IPS DF 6.9 (cell line): ENCODE measurements around the gene MCM9.
"Not testable (repeated sequence)": the region's sequence is repeated elsewhere in the genome, so short reads cannot be mapped to it uniquely, and the experiment has no call there.

Experiments
- DNase-seq: peaks from one replicate; pipeline ENCODE4 v3.0.0-alpha.2; 2013; ENCODE audit warnings: low read depth, low spot score
- H3K27ac ChIP-seq: one replicate; pipeline ENCODE4 v1.5.1; 2013; ENCODE audit warnings: low read length, control low read depth
- H3K27me3 ChIP-seq: 2 replicates; pipeline ENCODE4 v1.6.1; 2013; ENCODE audit warnings: mild to moderate bottlenecking, low read length; ENCODE audit not compliant: control insufficient read depth, insufficient read depth
- H3K36me3 ChIP-seq: 2 replicates; pipeline ENCODE4 v1.6.1; 2013; ENCODE audit warnings: low read length; ENCODE audit not compliant: control insufficient read depth, insufficient read depth
- H3K4me1 ChIP-seq: 2 replicates; pipeline ENCODE4 v1.6.1; 2013; ENCODE audit warnings: low read length; ENCODE audit not compliant: control insufficient read depth, insufficient read depth
- H3K4me3 ChIP-seq: 2 replicates; pipeline ENCODE4 v1.5.1; 2013; ENCODE audit warnings: mild to moderate bottlenecking, low read length
- H3K9me3 ChIP-seq: 2 replicates; pipeline ENCODE4 v1.6.1; 2013; ENCODE audit warnings: low read length, inconsistent platforms; ENCODE audit not compliant: control insufficient read depth, insufficient read depth
- WGBS: extraction: QIAGEN DNeasy Blood & Tissue Kit; methylation state at CpG from one replicate; pipeline ENCODE4 v1.1.7; 2013; ENCODE audit warnings: mixed read lengths, missing lambda C conversion rate; ENCODE audit not compliant: insufficient read length, insufficient coverage; 5-methylcytosine and 5-hydroxymethylcytosine counted together

Gene MCM9

GRCh38 chr6:118869350-118869749 is 65.6 kb downstream of the MCM9 start:
- DNase-seq, result no peak
- Histone ChIP-seq H3K9me3 (no peaks in the 10 kb centered on the region), H3K4me3 (no peak overlapping the region), H3K4me1 (no peaks in the 10 kb centered on the region), H3K27me3 (no peaks in the 10 kb centered on the region), H3K36me3 (no peaks in the 10 kb centered on the region), H3K27ac (no peak overlapping the region)
- no CpG with 5 or more reads among the region's 2 CpGs for WGBS

GRCh38 chr6:118868901-118869300 is 66.1 kb downstream of the MCM9 start:
- not testable (repeated sequence) for H3K9me3 ChIP-seq, DNase-seq, H3K36me3 ChIP-seq, H3K27me3 ChIP-seq, H3K27ac ChIP-seq, H3K4me3 ChIP-seq, H3K4me1 ChIP-seq
- WGBS, result no CpG with 5 or more reads among the region's 2 CpGs

- no peaks in the 10 kb centered on the region for H3K36me3 ChIP-seq
- no peak overlapping the region for H3K4me3 ChIP-seq
- H3K27me3 ChIP-seq, result no peaks in the 10 kb centered on the region
- no peak overlapping the region for H3K27ac ChIP-seq
- H3K4me1 ChIP-seq, result no peaks in the 10 kb centered on the region
- no CpG with 5 or more reads among the region's 4 CpGs for WGBS
- DNase-seq, result no peak
- H3K9me3 ChIP-seq, result no peaks in the 10 kb centered on the region
These were observed 67.8 kb downstream of the MCM9 start for GRCh38 chr6:118867181-118867580.

- Histone ChIP-seq H3K36me3 (no peaks in the 10 kb centered on the region), H3K4me1 (no peaks in the 10 kb centered on the region), H3K27me3 (no peaks in the 10 kb centered on the region), H3K27ac (no peak overlapping the region), H3K4me3 (no peak overlapping the region), H3K9me3 (no peaks in the 10 kb centered on the region)
- DNase-seq, result no peak
- no CpG with 5 or more reads among the region's 2 CpGs for WGBS
These were observed 69.9 kb downstream of the MCM9 start for GRCh38 chr6:118865100-118865391.

- Histone ChIP-seq H3K27ac (no peak overlapping the region), H3K27me3 (no peaks in the 10 kb centered on the region), H3K4me1 (no peaks in the 10 kb centered on the region), H3K36me3 (no peaks in the 10 kb centered on the region), H3K4me3 (no peak overlapping the region), H3K9me3 (no peaks in the 10 kb centered on the region)
- no CpG with 5 or more reads among the region's 7 CpGs for WGBS
- DNase-seq, result no peak
These were observed 70.4 kb downstream of the MCM9 start for GRCh38 chr6:118864341-118865099.

GRCh38 chr6:118862443-118862842 is 72.5 kb downstream of the MCM9 start:
- Histone ChIP-seq H3K27ac (no peak overlapping the region), H3K36me3 (no peaks in the 10 kb centered on the region)

GRCh38 chr6:118860880-118861279 is 74.1 kb downstream of the MCM9 start:
- Histone ChIP-seq H3K36me3 (no peaks in the 10 kb centered on the region), H3K4me3 (no peak overlapping the region), H3K27me3 (no peaks in the 10 kb centered on the region), H3K9me3 (no peaks in the 10 kb centered on the region), H3K4me1 (no peaks in the 10 kb centered on the region), H3K27ac (no peak overlapping the region)
- DNase-seq, result no peak
- WGBS, result no CpG with 5 or more reads among the region's 10 CpGs

More at GRCh38 chr6:118862443-118862842, 72.5 kb downstream of the MCM9 start:
- no CpG with 5 or more reads among the region's 4 CpGs for WGBS
- no peaks in the 10 kb centered on the region for H3K4me1 ChIP-seq
- H3K9me3 ChIP-seq, result no peaks in the 10 kb centered on the region
- H3K4me3 ChIP-seq, result no peak overlapping the region
- no peak for DNase-seq
- H3K27me3 ChIP-seq, result no peaks in the 10 kb centered on the region

GRCh38 chr6:118860363-118860762 is 74.6 kb downstream of the MCM9 start:
- no CpG with 5 or more reads among the region's 1 CpG for WGBS
- Histone ChIP-seq H3K27ac (no peak overlapping the region), H3K4me1 (no peaks in the 10 kb centered on the region), H3K9me3 (no peaks in the 10 kb centered on the region), H3K36me3 (no peaks in the 10 kb centered on the region), H3K4me3 (no peak overlapping the region), H3K27me3 (no peaks in the 10 kb centered on the region)
- no peak for DNase-seq

GRCh38 chr6:118859517-118860064 is 75.4 kb downstream of the MCM9 start:
- Histone ChIP-seq H3K36me3 (no peaks in the 10 kb centered on the region), H3K4me3 (no peak overlapping the region), H3K27me3 (no peaks in the 10 kb centered on the region), H3K27ac (no peak overlapping the region), H3K9me3 (no peaks in the 10 kb centered on the region), H3K4me1 (no peaks in the 10 kb centered on the region)
- no peak for DNase-seq
- WGBS, result no CpG with 5 or more reads among the region's 3 CpGs

GRCh38 chr6:118856301-118856700 is 78.7 kb downstream of the MCM9 start:
- Histone ChIP-seq H3K27me3 (no peaks in the 10 kb centered on the region), H3K27ac (no peak overlapping the region), H3K36me3 (no peaks in the 10 kb centered on the region), H3K4me3 (no peak overlapping the region), H3K4me1 (no peaks in the 10 kb centered on the region), H3K9me3 (no peaks in the 10 kb centered on the region)
- DNase-seq, result no peak
- no CpG with 5 or more reads among the region's 4 CpGs for WGBS

GRCh38 chr6:118853408-118853807 is 81.6 kb downstream of the MCM9 start:
- Histone ChIP-seq H3K9me3 (no peaks in the 10 kb centered on the region), H3K4me3 (no peak overlapping the region), H3K27me3 (no peaks in the 10 kb centered on the region), H3K4me1 (no peaks in the 10 kb centered on the region), H3K36me3 (no peaks in the 10 kb centered on the region), H3K27ac (no peak overlapping the region)
- WGBS, result no CpG with 5 or more reads among the region's 5 CpGs
- no peak for DNase-seq
